GM12878 (cell line): ENCODE measurements around the gene CPSF4. TPM values are rescaled to one million over a fixed set of nuclear protein-coding genes. Genes with fewer than 3 reads are reported as not detected.

Experiments
- ATAC-seq: fragments of 200-7000 bp; cut with Tn5 transposase; 3 replicates; pipeline ENCODE4 v1.9.1; 2020; ENCODE audit warnings: mild to moderate bottlenecking, moderate library complexity
- BruUV-seq: library from RNA; stranded (reverse); fragments of 400-500 nt; replicated peaks from 2 replicates; lab custom pipeline; 2021; lab: Mats Ljungman, UMichigan
- CTCF ChIA-PET: fragments of 300-600 bp; sonication (Branson Sonifier 250); formaldehyde crosslinking; extraction: SDS; loops from one replicate; lab custom pipeline; 2021; ENCODE audit warnings: inconsistent platforms; lab: Yijun Ruan, JAX
- POLR2A ChIA-PET: fragments of 350-600 bp; formaldehyde crosslinking; extraction: SDS; loops from one replicate; lab custom pipeline; 2021; ENCODE audit warnings: inconsistent platforms; lab: Charles Lee
- RAD21 ChIA-PET: fragments of 300-600 bp; sonication (Branson Sonifier 250); formaldehyde crosslinking; loops from one replicate; lab custom pipeline; 2023; ENCODE audit warnings: antibody characterized with exemption; ENCODE audit not compliant: unreplicated experiment; lab: Charles Lee
- SMC1A ChIA-PET: fragments of 300-600 bp; sonication (Branson Sonifier 250); formaldehyde crosslinking; loops from one replicate; lab custom pipeline; 2023; ENCODE audit not compliant: unreplicated experiment, uncharacterized antibody; lab: Charles Lee
- DNase-seq: peaks from one replicate; pipeline ENCODE4 v3.0.0-alpha.2; 2011; ENCODE audit warnings: low read depth, low spot score
- FAIRE-seq: peaks from 3 replicates; lab custom pipeline; 2011; peaks lifted over from hg19 to GRCh38; lab: Jason Lieb, UNC
- H2AFZ ChIP-seq: 2 replicates; pipeline ENCODE4 v1.6.0; 2011; ENCODE audit warnings: low read depth, low read length, control low read depth; ENCODE audit not compliant: control insufficient read depth
- H3K27ac ChIP-seq: 2 replicates; pipeline ENCODE4 v1.5.1; 2011; ENCODE audit warnings: control low read depth; ENCODE audit not compliant: control insufficient read depth, insufficient read depth
- H3K27me3 ChIP-seq, 2 experiments: replicated peaks in 1 of 2; 2 replicates each; pipeline versions ENCODE4 v1.6.0 to v1.6.1; 2011; ENCODE audit warnings: low read length in 1 of 2; ENCODE audit not compliant: control insufficient read depth in 2 of 2, insufficient read depth in 2 of 2
- H3K36me3 ChIP-seq, 2 experiments: 2 replicates each; pipeline ENCODE4 v1.5.1; 2011; ENCODE audit warnings: low read length in 1 of 2; ENCODE audit not compliant: control insufficient read depth in 2 of 2, insufficient read depth in 2 of 2
- H3K4me1 ChIP-seq: 2 replicates; pipeline ENCODE4 v1.6.1; 2011; ENCODE audit warnings: mild to moderate bottlenecking, low read length, moderate library complexity, mixed read lengths; ENCODE audit not compliant: control insufficient read depth, insufficient read depth
- H3K4me2 ChIP-seq: 2 replicates; pipeline ENCODE4 v1.6.0; 2011; ENCODE audit warnings: control low read depth; ENCODE audit not compliant: control insufficient read depth, insufficient read depth
- H3K4me3 ChIP-seq: fragments of 200-600 bp; sonication (generic); 2 replicates; pipeline ENCODE4 v1.5.1; 2016
- H3K79me2 ChIP-seq: 2 replicates; pipeline ENCODE4 v1.6.0; 2011; ENCODE audit warnings: low read length; ENCODE audit not compliant: control insufficient read depth, insufficient read depth
- H3K9ac ChIP-seq: 2 replicates; pipeline ENCODE4 v1.8.0; 2011; ENCODE audit warnings: low read length, control low read depth, mixed read lengths; ENCODE audit not compliant: control insufficient read depth, insufficient read depth
- H3K9me3 ChIP-seq: replicated peaks from 3 replicates; pipeline ENCODE4 v1.5.1; 2011; ENCODE audit warnings: mild to moderate bottlenecking, low read length; ENCODE audit not compliant: control insufficient read depth, insufficient read depth
- H4K20me1 ChIP-seq: 2 replicates; pipeline ENCODE4 v1.6.0; 2011; ENCODE audit not compliant: control insufficient read depth, insufficient read depth
- BACH1 ChIP-seq: fragments of 450-650 bp; IDR thresholded peaks from 2 replicates; pipeline ENCODE4 v1.6.1; 2017; ENCODE audit warnings: mild to moderate bottlenecking, borderline replicate concordance
- KAT2A ChIP-seq: conservative IDR thresholded peaks from 2 replicates; pipeline ENCODE4 v1.6.1; 2011; ENCODE audit warnings: low read depth, low read length; ENCODE audit not compliant: control insufficient read depth
- KDM1A ChIP-seq: fragments of 200-600 bp; sonication (generic); IDR thresholded peaks from 2 replicates; pipeline ENCODE4 v1.6.1; 2016; ENCODE audit warnings: borderline replicate concordance
- NR2C1 ChIP-seq: fragments of 450-650 bp; IDR thresholded peaks from 2 replicates; pipeline ENCODE4 v1.6.1; 2017; ENCODE audit warnings: antibody characterized with exemption, mild to moderate bottlenecking, moderate library complexity
- POLR2A ChIP-seq: IDR thresholded peaks from 2 replicates; pipeline ENCODE4 v1.6.1; 2011; ENCODE audit warnings: low read depth, mild to moderate bottlenecking, low read length
- POLR2AphosphoS2 ChIP-seq: IDR thresholded peaks from 2 replicates; pipeline ENCODE4 v1.6.1; 2011; ENCODE audit warnings: low read depth, mild to moderate bottlenecking, low read length, improper control_type of control experiment, moderate library complexity
- POLR2AphosphoS5 ChIP-seq: IDR thresholded peaks from 2 replicates; pipeline ENCODE4 v1.6.1; 2011; ENCODE audit warnings: mild to moderate bottlenecking, low read length, inconsistent platforms
- RAD21 ChIP-seq: IDR thresholded peaks from 2 replicates; pipeline ENCODE4 v1.6.1; 2011; ENCODE audit warnings: mild to moderate bottlenecking, low read depth, low read length, moderate library complexity; ENCODE audit not compliant: insufficient read depth
- RBBP5 ChIP-seq: fragments of 200-600 bp; sonication (generic); conservative IDR thresholded peaks from 2 replicates; pipeline ENCODE4 v1.6.1; 2016
- RUNX3 ChIP-seq: IDR thresholded peaks from 2 replicates; pipeline ENCODE4 v1.6.1; 2012; ENCODE audit warnings: low read length, inconsistent platforms
- TARDBP ChIP-seq: IDR thresholded peaks from 2 replicates; pipeline ENCODE4 v1.6.1; 2016; ENCODE audit warnings: borderline replicate concordance
- WGBS: methylation state at CpG from one replicate; pipeline ENCODE4 v1.1.6; 2016; ENCODE audit warnings: low lambda C conversion rate; ENCODE audit not compliant: insufficient replicate concordance, insufficient coverage; ENCODE audit errors: missing lambda C conversion rate; 5-methylcytosine and 5-hydroxymethylcytosine counted together
- in situ Hi-C: fragments of 300-500 bp; cut with MboI; formaldehyde crosslinking; loops from 9 replicates; pipeline ENCODE4 v1.14.3; 2018; ENCODE audit warnings: mixed read lengths
- intact Hi-C: fragments of 100-400 bp; cut with micrococcal nuclease; formaldehyde crosslinking; loops from one replicate; pipeline ENCODE4 v1.14.2; 2022; ENCODE audit not compliant: unreplicated experiment
- polyA plus RNA-seq, 11 experiments: library from polyadenylated mRNA; depleted of rRNA in 4 of 11; unstranded in 6 of 11; stranded (reverse) in 5 of 11; fragments of >200 nt; fragmentation: Nextera tagmentation in 4 of 11; fragmentation: Illumina TruSeq in 1 of 11; extraction: Ambion mirVana in 4 of 11; extraction: Trizol in 1 of 11; gene quantifications; 1 replicate in 1 of 11; 2 replicates in 10 of 11; pipeline versions ENCODE4 v1.2.1 to v1.2.3, GENCODE V29; 2011 to 2016; ENCODE audit warnings: inconsistent platforms in 2 of 11, missing spikeins in 2 of 11, low read depth in 1 of 11
- total RNA-seq, 4 experiments: library from RNA; depleted of rRNA in 3 of 4; stranded (reverse); fragments of >200 nt in 3 of 4; fragmentation: Illumina TruSeq in 1 of 4; extraction: Trizol in 1 of 4; gene quantifications; 2 replicates each; pipeline versions ENCODE4 v1.2.1 to v1.2.3, GENCODE V29; 2013 to 2021
- TF ChIP-seq, protein P1 (sequence below): IDR thresholded peaks from 2 replicates; pipeline ENCODE4 v1.6.1; 2012; ENCODE audit warnings: low read depth, low read length, improper control_type of control experiment
- TF ChIP-seq, protein P2 (sequence below): IDR thresholded peaks from 2 replicates; pipeline ENCODE4 v1.6.1; 2011; ENCODE audit warnings: borderline replicate concordance, low read depth, mild to moderate bottlenecking, moderate library complexity, low read length; ENCODE audit not compliant: insufficient read depth, poor library complexity, severe bottlenecking
- TF ChIP-seq, protein P3 (sequence below): fragments of 450-650 bp; IDR thresholded peaks from 2 replicates; pipeline ENCODE4 v1.6.1; 2017; ENCODE audit warnings: mild to moderate bottlenecking, low read depth, inconsistent platforms; ENCODE audit not compliant: poor library complexity, severe bottlenecking

Gene CPSF4
- total and polyA plus RNA-seq, 10 of the 15 experiments (the other 5 are each of a cell fraction or from before 2014, with no cell fraction given): 13.6 to 70.1 (median 45.0) TPM

DNA sequence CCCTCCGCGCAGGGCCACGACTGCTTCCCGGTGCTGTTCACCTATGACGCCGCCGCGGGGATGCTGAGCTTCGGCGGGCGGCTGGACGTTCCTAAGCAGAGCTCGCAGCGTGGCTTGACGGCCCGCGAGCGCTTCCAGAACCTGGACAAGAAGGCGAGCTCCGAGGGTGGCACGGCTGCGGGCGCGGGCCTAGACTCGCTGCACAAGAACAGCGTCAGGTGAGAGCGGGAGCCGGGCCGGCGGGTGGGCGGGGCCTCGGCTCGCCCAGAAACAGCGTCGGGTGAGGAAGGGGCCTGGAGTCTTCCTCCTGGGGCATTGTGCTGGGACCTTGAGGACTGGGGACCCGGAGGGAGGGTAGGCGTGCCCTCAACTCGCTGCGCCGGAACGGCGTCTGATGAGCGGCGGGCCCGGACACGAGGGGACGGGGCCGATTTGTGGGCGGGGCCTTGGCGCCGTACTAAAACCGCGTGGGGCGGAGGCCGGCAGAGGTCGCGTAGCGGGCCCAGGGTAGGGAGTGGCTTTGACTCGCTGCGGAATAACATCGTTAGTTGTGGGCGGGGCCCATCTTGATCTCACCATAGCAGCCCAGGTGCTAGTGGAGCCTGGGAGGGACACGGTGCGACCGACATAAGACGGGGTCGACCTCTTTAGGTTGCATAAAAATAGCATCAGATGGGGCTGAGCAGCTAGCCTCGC is 45.9 kb upstream of the CPSF4 start:
- ChIA-PET POLR2A (interaction anchor here (0.5 kb wide), 1 partner anchor 10 kb away, joined by 4 read pairs; no protein-coding TSS in a partner anchor), SMC1A (interaction anchor here (2.8 kb wide), 1 partner anchor 14 kb away, joined by 8 read pairs; no protein-coding TSS in a partner anchor), RAD21 (no interaction called here), CTCF (interaction anchor here (1.1 to 2.1 kb wide), 2 partner anchors 14 to 63 kb away, joined by 4 to 6 read pairs; no protein-coding TSS in a partner anchor)
- Histone ChIP-seq H3K27ac (no peak overlapping the region), H2AFZ (no peak overlapping the region), H3K4me1 (peaks cover 4% of the 10 kb centered on the region; the same call in 1 of the 2 replicates), H3K79me2 (no peaks in the 10 kb centered on the region; the same call in 1 of the 2 replicates), H3K4me2 (0 out of 2 replicates have a peak overlapping the region, but pooled peaks have one; percentile 7), H3K27me3 (no peaks in the 10 kb centered on the region), H4K20me1 (no peaks in the 10 kb centered on the region), H3K9me3 (no peaks in the 10 kb centered on the region), H3K9ac (no peak overlapping the region), H3K36me3 (peaks cover 48 to 62% of the 10 kb centered on the region in 2 experiments), H3K4me3 (no peak overlapping the region)
- FAIRE-seq (no peak), ATAC-seq (peak; percentile 85), DNase-seq (no peak)
- BruUV-seq: no TSS peak
- in situ Hi-C loops (no loop called here), intact Hi-C loops (no loop called here)
- TF ChIP-seq, protein P1, sequence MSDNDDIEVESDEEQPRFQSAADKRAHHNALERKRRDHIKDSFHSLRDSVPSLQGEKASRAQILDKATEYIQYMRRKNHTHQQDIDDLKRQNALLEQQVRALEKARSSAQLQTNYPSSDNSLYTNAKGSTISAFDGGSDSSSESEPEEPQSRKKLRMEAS: no peak
- TF ChIP-seq, protein P2, sequence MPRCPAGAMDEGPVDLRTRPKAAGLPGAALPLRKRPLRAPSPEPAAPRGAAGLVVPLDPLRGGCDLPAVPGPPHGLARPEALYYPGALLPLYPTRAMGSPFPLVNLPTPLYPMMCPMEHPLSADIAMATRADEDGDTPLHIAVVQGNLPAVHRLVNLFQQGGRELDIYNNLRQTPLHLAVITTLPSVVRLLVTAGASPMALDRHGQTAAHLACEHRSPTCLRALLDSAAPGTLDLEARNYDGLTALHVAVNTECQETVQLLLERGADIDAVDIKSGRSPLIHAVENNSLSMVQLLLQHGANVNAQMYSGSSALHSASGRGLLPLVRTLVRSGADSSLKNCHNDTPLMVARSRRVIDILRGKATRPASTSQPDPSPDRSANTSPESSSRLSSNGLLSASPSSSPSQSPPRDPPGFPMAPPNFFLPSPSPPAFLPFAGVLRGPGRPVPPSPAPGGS: peak; percentile 14
- TF ChIP-seq TARDBP (no peak), RUNX3 (0 out of 2 replicates have a peak, but pooled peaks have one; percentile 7), RAD21 (no peak), NR2C1 (no peak), BACH1 (0 out of 2 replicates have a peak, but pooled peaks have one; percentile 37), POLR2AphosphoS2 (0 out of 2 replicates have a peak, but pooled peaks have one; percentile 19), POLR2A (peak; percentile 3; the same call in 1 of the 2 replicates), KDM1A (no peak), RBBP5 (no peak), POLR2AphosphoS5 (0 out of 2 replicates have a peak, but pooled peaks have one; percentile 65), KAT2A (no peak)
- TF ChIP-seq, protein P3, sequence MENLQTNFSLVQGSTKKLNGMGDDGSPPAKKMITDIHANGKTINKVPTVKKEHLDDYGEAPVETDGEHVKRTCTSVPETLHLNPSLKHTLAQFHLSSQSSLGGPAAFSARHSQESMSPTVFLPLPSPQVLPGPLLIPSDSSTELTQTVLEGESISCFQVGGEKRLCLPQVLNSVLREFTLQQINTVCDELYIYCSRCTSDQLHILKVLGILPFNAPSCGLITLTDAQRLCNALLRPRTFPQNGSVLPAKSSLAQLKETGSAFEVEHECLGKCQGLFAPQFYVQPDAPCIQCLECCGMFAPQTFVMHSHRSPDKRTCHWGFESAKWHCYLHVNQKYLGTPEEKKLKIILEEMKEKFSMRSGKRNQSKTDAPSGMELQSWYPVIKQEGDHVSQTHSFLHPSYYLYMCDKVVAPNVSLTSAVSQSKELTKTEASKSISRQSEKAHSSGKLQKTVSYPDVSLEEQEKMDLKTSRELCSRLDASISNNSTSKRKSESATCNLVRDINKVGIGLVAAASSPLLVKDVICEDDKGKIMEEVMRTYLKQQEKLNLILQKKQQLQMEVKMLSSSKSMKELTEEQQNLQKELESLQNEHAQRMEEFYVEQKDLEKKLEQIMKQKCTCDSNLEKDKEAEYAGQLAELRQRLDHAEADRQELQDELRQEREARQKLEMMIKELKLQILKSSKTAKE: no peak
- WGBS: 21% methylated on average over 68 of the region's 68 CpGs
